HG02610 (cell line): ENCODE results near the gene PIAS1.
"Not testable (repeated sequence)": the region's sequence is repeated elsewhere in the genome, so short reads cannot be mapped to it uniquely, and the experiment has no call there.

ENCODE experiments used
- ATAC-seq: cut with Tn5 transposase; IDR thresholded peaks from one replicate; pipeline ENCODE4 v1.9.1; 2021; ENCODE audit warnings: mild to moderate bottlenecking, moderate library complexity; ENCODE audit not compliant: unreplicated experiment

Gene PIAS1

GRCh38 chr15:68034081-68034480 is 20.0 kb upstream of the PIAS1 start:
- no peak for ATAC-seq

- ATAC-seq, result no peak
Observed at GRCh38 chr15:68034719-68035293, 19.3 kb upstream of the PIAS1 start.

GRCh38 chr15:68038246-68038645 is 15.9 kb upstream of the PIAS1 start:
- no peak for ATAC-seq

- ATAC-seq, result no peak
Observed at GRCh38 chr15:68040144-68040543, 14.0 kb upstream of the PIAS1 start.

GRCh38 chr15:68042156-68042854 is 11.8 kb upstream of the PIAS1 start:
- ATAC-seq, result no peak

- ATAC-seq, result no peak
Observed at GRCh38 chr15:68042855-68043222, 11.3 kb upstream of the PIAS1 start.

- no peak for ATAC-seq
Observed at GRCh38 chr15:68045289-68046265, 8.5 kb upstream of the PIAS1 start.

GRCh38 chr15:68047826-68048225 is 6.3 kb upstream of the PIAS1 start:
- ATAC-seq, result no peak

- no peak for ATAC-seq
Observed at GRCh38 chr15:68051109-68051508, 3.0 kb upstream of the PIAS1 start.

GRCh38 chr15:68051907-68052306 is 2.2 kb upstream of the PIAS1 start:
- ATAC-seq, result no peak

GRCh38 chr15:68052431-68052830 is 1.7 kb upstream of the PIAS1 start:
- no peak for ATAC-seq

GRCh38 chr15:68053001-68053400 is 1.1 kb upstream of the PIAS1 start:
- ATAC-seq, result no peak

GRCh38 chr15:68054628-68055223 is 611 bp downstream of the PIAS1 start:
- peak; percentile 26 for ATAC-seq

GRCh38 chr15:68055224-68055705 is 1.1 kb downstream of the PIAS1 start:
- ATAC-seq, result peak; percentile 56

GRCh38 chr15:68056097-68056865 is 2.2 kb downstream of the PIAS1 start:
- no peak for ATAC-seq

- ATAC-seq, result no peak
Observed at GRCh38 chr15:68057034-68057433, 2.9 kb downstream of the PIAS1 start.

- ATAC-seq, result no peak
Observed at GRCh38 chr15:68057758-68058157, 3.6 kb downstream of the PIAS1 start.

GRCh38 chr15:68058970-68059369 is 4.9 kb downstream of the PIAS1 start:
- not testable (repeated sequence) for ATAC-seq

GRCh38 chr15:68059630-68060029 is 5.5 kb downstream of the PIAS1 start:
- no peak for ATAC-seq

- no peak for ATAC-seq
Observed at GRCh38 chr15:68061171-68061570, 7.1 kb downstream of the PIAS1 start.
